T-helper 2 cell (primary cell): Measurements from ENCODE around the gene COL4A2.

Experiments used
- DNase-seq, 5 experiments: peaks; one replicate each; pipeline versions ENCODE4 v3.0.0 to v3.0.0-alpha.2; 2012 to 2022

COL4A2 gene

DNA sequence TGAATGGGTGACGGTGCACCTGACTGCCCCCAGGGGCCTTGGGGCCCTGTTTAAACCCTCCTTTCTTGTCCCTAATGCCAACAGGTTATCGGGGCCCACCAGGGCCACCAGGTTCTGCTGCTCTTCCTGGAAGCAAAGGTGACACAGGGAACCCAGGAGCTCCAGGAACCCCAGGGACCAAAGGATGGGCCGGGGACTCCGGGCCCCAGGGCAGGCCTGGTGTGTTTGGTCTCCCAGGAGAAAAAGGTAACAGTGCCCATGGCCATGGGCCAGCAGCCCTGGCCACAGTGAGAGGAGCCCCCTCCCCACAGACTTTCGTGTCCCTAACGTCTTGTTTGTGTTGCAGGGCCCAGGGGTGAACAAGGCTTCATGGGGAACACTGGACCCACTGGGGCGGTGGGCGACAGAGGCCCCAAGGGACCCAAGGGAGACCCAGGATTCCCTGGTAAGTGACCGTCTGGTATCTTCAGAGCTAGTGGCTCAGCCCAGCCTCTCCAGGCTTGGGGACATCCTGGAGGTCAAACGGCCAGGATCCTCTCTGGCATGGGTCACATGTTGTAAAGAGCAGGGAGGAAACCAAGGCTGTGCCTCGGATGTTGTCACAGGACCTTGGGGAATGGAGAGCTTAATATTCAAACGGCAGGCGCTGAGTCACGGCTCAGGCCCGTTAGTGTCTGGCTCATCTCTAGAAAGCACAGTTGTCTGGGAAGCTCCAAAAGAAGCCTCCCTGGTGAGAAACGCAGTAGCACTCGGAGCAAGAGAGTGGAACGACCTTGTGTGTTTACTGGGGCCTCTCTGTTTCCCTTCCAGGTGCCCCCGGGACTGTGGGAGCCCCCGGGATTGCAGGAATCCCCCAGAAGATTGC lies 196.2 kb downstream of the COL4A2 start:
- DNase-seq: no peak

DNA sequence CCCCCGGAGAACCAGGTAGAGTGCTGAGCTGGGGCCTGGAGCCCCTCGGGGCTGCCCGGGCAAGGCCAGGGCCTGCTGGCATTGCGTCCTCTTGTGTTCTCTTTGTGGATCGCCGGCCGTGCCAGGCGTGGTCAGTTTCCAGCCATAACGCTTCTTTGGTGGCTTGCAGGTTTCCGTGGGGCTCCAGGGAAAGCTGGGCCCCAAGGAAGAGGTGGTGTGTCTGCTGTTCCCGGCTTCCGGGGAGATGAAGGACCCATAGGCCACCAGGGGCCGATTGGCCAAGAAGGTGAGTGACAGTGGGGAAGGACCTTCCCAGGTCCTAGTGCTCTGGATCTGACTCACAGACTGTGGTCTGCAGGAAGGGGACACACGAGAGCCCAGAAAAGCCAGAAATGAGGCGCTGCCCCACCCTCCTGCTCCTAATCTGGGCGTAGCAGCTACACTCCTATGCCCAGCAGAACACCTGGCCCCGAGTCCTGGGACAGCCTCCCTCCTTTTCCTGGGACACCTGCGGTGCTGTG lies 197.0 kb downstream of the COL4A2 start:
- no peak for DNase-seq

DNA sequence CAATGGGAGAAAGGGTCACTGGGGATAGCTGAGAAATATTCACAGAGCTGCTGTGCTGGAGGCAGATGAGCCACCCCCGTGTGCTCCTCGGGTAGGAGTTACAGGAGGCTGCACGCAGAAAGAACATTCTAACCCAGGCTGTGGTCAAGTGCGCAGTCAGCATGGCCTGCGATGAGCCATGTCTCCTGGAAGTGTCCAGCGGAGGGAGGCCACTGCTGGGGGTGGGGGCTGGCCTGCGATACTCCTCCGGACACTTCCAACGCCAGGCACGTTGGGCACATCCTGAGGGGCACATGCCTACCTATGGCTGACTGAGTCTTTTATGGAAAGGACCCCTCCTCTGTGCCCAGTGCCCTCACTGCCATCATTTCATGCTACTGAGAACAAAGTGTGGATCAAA lies 198.5 kb downstream of the COL4A2 start:
- DNase-seq: no peak

DNA sequence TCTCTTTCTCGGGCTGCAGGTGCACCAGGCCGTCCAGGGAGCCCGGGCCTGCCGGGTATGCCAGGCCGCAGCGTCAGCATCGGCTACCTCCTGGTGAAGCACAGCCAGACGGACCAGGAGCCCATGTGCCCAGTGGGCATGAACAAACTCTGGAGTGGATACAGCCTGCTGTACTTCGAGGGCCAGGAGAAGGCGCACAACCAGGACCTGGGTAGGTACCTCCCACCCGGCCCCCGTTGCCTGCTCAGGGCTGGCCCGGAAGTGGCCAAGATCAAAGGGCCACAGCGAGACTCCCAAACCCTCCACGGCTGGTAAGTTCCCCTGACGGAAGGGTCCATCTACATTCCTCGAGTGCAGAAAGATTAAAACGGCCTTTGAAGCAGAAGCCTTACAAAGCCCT lies 199.3 kb downstream of the COL4A2 start:
- no peak for DNase-seq

DNA sequence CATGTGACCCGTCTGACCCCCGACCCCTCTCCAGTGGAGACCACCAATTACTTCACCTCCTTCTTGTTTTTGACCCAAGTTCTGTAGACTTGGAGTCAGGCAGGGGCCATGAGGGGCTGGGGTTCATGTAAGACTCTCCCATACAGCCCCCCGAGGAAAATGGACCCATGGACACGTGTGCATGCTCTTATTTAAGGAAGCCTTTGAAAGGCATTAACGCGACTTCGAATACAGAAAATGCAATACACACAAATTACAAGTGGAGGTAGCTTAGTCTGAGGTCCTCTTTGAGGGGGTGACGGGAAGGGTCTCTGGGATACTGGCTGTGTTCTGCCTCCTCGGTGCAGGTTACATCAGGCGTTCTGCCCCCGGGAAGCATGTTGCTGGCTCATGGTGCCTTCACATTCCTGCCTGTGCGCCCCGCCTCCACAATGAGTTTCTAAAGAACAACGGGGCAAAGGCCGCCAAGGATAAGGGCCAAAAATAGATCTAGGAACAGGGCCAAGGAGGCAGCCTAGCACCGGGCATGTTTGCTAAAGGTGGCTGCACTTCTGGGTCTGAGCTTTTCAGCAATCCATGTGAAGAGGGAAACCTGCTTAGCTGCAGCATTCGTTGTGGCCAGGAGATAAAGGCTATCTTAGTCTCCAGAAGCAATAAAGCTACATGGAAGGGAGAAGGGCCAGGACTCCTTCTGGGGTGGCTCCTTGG lies 199.9 kb downstream of the COL4A2 start:
- no peak for DNase-seq

DNA sequence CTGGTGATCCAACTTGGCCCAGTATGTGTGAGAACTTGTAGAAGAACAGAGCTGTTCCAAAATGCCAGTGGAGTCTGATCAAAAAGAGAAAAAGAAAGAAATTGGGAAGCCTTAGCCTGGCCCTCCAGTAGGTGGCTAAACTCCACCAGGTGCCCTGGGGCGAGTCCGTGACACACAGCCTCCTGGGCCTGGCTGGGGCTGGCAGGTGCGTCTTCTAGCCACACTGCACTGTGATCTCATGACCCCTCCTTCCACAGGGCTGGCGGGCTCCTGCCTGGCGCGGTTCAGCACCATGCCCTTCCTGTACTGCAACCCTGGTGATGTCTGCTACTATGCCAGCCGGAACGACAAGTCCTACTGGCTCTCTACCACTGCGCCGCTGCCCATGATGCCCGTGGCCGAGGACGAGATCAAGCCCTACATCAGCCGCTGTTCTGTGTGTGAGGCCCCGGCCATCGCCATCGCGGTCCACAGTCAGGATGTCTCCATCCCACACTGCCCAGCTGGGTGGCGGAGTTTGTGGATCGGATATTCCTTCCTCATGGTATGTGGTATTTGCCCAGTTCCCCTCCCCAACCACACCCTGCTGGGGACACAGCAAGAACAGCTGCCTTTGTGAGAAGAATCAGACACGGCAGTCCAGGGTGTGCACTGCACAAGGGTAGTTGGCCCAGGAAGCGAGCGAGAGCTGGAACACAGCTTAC lies 200.7 kb downstream of the COL4A2 start:
- no peak for DNase-seq

DNA sequence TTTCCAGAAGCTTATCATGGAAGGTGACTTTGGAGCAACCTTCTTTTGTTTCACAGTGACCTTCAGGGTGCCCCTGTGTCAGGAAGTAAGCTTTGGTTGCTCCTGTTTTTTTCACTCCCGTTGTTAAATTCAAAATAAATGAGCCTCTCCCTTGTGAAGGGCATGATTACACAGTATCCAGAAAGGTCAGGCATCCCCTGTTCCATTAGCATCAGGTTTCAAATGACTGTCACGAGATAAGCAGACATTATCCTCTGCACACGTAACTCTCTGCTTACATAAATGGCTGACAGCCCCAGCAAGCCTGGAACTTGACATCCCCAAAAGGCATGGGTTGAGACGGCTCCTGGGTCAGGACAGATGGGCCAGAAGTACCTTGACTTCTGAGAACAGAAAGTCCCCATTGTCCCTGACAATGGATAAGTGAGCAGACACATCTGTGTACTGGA lies 202.4 kb downstream of the COL4A2 start:
- DNase-seq: no peak

DNA sequence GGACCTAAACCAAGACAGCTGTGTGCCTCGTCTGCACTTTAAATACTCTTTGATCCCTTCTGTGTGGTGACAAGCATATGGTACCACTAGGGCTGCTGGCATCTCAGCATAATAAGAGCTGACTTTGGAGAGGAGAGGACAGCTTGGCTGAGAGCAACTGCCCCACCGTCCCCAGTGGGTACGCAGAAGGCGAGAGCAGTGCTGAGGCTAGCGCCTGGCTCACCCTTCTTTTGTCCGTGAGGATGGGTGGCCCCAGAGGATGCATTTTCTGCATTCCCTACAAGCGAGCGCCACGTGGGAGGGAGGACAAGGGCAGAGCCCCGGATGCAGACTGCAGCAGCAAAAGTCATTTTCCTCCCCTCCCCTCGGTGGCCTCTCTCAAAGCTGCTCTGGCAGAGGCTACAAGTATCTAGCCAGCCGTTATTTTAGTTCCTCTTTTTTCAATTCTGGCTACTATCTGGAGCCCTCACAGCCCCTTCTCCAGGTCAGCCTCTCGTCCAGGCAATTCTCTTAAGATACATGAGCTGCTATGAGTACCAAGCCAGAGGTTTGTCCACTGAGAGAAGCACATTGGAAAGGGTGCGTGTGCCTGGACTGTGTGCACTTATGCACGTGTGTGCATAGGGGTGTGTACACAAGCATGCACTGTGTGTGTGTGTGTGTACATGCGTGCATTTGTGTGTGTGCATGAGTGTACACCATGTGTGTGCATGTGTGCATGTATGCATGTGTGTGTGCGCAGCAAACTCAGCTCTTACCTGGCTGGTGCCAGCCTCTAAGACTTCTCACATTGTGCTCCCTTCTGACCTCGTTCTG lies 203.1 kb downstream of the COL4A2 start:
- no peak for DNase-seq

DNA sequence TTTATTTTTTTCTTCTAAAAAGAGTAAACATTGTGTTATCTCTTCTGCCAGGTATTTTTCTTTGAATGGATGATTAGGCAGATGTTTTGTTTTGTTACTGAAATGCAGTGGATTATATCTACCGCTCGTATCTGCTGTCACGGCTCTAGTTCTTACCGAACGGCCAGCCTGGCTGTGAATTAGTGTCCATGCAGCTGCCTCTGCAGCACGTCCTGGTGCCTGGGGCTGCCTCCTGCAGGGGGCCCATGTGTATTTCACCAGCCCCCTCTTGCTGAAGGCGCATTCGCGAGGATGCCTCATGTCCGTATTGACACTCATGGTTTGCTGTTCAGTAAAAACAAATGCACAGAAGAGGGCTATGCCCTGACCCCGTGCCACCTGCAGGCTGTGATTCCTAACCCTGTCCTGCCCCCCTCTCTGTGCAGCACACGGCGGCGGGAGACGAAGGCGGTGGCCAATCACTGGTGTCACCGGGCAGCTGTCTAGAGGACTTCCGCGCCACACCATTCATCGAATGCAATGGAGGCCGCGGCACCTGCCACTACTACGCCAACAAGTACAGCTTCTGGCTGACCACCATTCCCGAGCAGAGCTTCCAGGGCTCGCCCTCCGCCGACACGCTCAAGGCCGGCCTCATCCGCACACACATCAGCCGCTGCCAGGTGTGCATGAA lies 204.6 kb downstream of the COL4A2 start:
- DNase-seq: no peak

DNA sequence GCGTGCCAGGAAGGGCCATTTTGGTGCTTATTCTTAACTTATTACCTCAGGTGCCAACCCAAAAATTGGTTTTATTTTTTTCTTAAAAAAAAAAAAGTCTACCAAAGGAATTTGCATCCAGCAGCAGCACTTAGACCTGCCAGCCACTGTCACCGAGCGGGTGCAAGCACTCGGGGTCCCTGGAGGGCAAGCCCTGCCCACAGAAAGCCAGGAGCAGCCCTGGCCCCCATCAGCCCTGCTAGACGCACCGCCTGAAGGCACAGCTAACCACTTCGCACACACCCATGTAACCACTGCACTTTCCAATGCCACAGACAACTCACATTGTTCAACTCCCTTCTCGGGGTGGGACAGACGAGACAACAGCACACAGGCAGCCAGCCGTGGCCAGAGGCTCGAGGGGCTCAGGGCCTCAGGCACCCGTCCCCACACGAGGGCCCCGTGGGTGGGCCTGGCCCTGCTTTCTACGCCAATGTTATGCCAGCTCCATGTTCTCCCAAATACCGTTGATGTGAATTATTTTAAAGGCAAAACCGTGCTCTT lies 205.2 kb downstream of the COL4A2 start:
- DNase-seq: no peak

DNA sequence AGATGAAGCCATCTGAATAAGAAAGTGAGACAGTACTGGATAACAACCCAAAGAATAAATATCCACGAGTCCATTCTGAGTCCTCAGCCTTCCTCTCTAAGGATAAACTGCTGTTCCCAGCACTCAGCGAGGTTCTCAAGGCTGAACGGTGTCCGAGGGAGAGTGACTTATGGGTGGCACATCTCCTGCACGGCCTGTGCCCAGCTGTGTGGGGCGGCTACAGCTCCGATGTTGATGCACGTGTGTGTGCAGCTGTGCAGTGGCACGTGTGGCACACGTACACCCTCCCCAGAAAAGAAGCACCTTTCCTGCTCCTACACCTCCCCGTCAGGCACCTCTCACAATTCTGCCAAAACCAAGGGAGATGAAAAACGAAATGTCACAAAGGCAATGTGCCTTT lies 209.4 kb downstream of the COL4A2 start:
- no peak for DNase-seq

DNA sequence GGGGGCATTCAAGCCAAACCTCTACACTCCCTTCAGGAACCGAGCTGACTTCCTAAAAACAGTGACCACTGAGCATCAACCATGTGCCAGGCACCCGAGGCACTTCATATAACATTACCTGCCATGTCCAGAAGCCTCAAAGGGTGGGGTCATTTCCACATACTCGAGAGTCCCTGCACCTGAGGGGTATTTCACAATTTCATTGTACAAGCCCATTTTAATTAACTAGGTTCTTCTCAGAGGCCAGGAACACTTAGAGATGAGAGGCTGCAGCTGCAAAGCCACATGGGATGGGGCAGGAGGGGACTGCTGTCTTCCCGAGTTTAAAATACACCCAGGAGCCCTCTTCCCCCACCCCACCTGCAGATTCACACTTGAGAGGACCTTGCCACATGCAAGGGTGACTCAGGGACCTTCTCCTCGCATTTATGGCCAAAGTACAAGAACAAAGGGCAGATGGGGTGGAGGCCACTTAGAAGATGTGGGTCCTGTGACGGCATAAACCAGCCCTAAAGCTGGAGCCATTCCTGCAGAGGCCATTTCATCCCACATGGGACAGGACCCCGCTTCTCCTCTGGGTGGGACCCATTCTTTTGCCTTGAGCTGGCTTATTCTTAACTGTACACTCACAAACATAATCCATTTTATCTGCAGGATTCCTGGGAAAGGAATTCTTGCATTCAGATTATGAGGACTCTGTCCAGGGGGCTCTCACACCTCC lies 210.6 kb downstream of the COL4A2 start:
- no peak for DNase-seq

DNA sequence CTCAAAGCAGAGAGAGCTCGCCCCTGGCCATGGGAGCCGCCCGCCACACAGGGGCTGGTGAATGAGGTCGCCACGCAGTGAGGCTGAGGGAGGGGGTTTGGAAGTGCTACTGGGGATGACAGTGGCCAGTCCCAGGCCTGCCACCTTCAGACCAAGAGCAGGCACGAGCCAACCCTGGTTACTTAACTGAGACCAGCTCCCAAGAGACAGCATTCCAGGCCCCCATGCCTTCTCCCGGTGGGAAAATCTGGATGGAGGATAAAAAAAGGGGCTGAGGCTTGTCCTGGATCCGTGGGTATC lies 211.1 kb downstream of the COL4A2 start:
- DNase-seq: no peak

DNA sequence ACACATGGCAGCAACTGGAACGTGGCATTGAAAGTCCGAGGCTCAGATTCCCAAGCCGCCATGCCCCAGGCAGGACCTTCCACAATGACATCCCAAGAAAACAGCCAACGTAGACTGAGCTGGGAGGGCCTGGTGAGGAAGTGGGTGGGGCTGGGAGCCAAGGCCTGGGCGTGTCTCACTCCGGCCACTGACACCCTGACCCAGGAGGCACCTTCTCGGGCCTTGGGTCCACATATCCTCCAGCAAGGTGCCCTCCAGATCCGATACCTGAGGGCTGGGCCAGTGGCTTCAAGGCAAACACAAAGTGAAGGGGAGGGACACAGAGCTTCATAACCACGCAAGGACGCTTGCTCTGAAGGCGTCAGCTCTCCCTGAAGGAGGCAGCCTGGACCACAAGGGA lies 211.5 kb downstream of the COL4A2 start:
- DNase-seq: no peak

DNA sequence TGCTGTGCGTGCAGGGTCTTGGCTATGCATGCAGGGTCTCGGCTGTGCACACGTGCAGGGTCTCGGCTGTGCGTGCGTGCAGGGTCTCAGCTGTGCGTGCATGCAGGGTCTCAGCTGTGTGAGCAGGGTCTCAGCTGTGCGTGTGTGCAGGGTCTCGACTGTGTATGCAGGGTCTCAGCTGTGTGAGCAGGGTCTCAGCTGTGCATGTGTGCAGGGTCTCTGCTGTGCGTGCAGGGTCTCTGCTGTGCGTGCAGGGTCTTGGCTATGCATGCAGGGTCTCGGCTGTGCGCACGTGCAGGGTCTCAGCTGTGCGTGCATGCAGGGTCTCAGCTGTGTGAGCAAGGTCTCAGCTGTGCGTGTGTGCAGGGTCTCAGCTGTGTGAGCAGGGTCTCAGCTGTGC lies 212.0 kb downstream of the COL4A2 start:
- DNase-seq: no peak

DNA sequence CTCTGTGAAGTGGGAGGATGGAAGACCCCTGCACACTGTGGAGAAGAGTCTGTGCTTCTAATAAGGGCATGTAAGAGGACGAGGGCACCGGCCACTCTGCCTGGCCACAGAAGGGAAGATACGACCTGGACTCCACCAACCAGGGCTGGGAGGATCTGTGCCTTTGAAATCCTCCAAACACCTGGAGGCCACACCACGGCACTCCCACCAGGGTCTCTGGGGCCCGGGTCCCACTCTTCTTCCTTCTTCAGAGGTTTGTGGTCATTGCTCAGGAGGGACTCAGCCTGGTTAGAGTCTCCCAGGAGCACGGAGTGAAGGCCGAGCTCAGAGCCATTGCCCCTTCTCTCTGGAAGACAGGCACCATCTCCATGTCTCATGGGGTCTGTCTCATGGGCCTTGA lies 212.4 kb downstream of the COL4A2 start:
- DNase-seq: no peak

DNA sequence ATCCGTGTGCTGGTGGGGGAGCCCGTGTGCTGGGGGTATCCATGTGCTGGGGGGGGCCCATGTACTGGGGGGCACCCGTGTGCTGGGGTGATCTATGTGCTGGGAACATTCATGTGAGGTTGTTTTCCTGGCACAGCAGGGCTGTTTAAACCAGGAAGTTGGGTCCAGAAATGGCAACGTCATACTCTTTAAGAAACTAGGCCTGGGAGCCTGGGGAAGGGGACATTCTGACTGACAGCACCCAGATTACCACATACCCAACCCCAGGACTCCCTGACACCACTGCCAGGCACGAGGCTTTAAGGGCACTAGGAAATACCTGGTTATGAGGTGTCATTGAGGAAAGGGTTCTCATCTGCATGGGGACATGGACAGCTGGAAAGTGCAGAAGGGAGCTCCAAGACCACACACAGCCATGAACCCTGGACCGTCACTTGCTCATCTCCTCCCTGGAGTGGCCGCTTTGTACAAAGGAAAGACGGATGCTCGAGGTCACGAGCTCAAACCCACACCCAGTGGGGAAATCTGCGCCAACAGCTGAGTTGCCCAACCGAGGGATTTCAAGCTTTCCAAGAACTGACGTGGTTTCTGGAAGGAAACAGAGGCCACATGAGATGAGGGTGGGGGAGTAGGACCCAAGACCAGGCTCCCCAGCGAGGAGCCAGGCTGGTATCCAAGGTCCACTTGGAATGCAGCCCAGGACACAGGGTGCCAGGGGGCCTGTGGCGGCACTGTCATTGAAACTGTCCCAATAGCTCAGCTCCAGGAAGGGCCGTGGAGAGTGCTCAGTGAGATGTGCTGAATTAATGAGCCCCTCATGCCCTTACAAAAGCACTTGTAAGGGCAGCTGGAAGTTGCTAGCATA lies 213.6 kb downstream of the COL4A2 start:
- no peak for DNase-seq

DNA sequence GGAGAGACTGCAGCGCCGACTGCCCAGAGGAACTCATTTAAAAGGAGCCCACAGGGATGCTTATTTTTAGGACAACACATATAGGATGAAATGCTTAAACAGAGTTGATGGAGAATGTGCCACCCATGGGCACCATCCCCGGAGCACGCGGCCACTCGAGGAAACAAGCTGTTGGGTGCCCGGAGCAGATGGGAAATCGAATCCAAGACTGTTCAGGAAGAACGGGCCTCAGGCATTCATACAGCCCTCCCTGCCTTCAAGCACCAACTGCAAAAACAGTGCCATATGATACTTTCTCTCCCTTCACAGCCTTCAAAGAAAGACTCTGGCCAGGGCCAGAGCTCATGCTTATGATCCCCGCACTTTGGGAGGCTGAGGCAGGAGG lies 214.2 kb downstream of the COL4A2 start:
- no peak for DNase-seq

DNA sequence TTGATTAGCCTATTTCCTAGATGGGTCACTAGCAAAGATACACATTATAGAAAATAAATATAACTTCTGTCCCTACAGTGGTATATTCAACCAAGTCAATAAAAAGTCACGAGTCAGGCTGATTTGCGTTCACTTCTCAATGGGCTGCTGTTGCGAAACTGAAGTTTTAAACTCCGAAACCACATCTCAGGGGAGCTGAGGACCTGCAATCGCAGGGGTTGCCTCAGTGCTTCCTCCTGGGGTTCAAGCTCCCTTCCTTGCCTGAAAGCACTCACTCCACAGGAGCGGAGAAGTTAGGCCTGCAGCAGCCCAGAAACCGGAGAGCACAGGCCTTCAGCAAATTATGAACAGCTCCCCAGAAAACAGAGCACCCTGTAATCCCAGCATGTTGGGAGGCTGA lies 214.9 kb downstream of the COL4A2 start:
- no peak for DNase-seq

DNA sequence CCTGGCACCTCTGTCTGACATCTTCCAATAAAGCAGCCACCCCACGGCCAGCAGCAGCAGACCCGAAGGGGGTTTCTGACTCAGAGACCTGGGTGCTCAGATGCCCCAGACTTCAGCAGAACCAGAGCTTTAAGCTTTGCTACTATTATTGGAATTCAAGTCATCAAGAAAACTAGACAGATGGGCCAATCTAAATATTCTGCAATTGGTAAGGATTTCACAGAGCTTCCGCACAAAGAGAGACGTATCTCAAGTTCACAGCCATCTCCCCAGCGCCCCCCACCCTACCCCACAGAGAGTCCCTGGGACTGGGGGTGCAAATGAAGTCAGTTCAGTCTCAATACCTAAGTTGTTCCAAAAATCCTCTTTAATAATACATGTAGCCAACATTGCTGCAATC lies 215.6 kb downstream of the COL4A2 start:
- DNase-seq: no peak
